ENCODE results near the gene PTH1R.

PTH1R gene

DNA sequence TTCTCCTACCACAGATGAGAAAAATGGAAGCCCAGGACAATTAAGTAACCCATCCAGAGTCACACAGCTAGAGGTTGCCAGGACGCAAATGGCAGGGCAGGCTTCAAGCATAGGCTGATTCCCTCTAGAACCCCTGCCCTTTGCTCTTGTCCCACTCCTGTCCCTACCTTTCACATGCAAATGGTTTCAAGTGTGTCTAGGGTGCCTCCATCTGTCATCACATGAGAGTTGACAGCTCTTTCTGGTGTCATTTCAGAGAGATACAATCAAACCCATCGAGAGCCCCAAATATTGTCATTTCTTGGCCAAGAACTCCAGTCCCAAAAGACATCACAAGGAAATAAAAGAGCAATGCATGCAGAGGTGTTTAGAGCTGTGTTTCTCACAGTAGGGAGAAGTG lies 75.3 kb downstream of the PTH1R start:
- DNase-seq: no peak

Data from stimulated activated naive CD4-positive, alpha-beta T cell (primary cell).